Endothelial cell of umbilical vein (primary cell): ENCODE results near the gene MOCS1.

ENCODE experiments used
- CTCF ChIP-seq, 2 donors: IDR thresholded peaks; 1 replicate in 1 of 2; 2 replicates in 1 of 2; pipeline ENCODE4 v1.5.1; 2011; ENCODE audit warnings: low read length in 2 of 2, mild to moderate bottlenecking in 2 of 2, moderate library complexity in 2 of 2, control low read depth in 1 of 2, inconsistent platforms in 1 of 2, low read depth in 1 of 2; ENCODE audit not compliant: insufficient read depth in 1 of 2; ENCODE audit errors: extremely low read depth in 1 of 2
- GATA2 ChIP-seq: IDR thresholded peaks from 2 replicates; pipeline ENCODE4 v1.7.0; 2011; ENCODE audit warnings: low read depth, mild to moderate bottlenecking, moderate library complexity, mixed read lengths, low read length; ENCODE audit not compliant: insufficient read length, insufficient read depth
- MYC ChIP-seq: IDR thresholded peaks from one replicate; pipeline ENCODE4 v1.6.1; 2011; ENCODE audit warnings: mild to moderate bottlenecking, low read depth, low read length
- POLR2A ChIP-seq: IDR thresholded peaks from 2 replicates; pipeline ENCODE4 v1.6.1; 2012; ENCODE audit warnings: low read depth, mild to moderate bottlenecking, control low read depth, low read length
- POLR2AphosphoS5 ChIP-seq: IDR thresholded peaks from 2 replicates; pipeline ENCODE4 v1.6.1; 2012; ENCODE audit warnings: low read depth, mild to moderate bottlenecking, control low read depth, low read length, moderate library complexity; ENCODE audit not compliant: insufficient read depth

DNA sequence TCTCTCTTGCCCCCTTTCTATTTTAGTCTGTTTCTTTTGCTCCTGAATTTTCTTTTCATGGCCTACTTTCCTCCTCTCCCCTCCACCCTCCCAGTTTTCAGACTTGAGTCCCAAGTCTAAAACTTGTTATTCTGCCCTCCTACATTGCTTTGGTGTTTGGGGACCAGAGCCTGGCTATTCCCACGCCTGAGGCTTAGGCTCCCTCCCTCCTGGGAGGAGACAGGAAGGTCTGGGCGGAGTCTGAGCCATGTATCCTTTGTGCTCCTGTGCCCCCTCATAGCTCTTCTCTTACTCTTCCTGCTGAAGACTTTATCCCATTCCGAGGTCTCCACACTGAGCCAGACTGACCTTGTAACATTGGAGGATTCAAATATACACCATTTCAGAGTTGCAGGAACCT is 72.6 kb downstream of the MOCS1 start:
- TF ChIP-seq POLR2AphosphoS5, result no peak
- TF ChIP-seq CTCF (IDR thresholded peaks at IDR 0.05; ENCODE audit: extremely low read depth in 1 of 2, insufficient read depth in 1 of 2, low read depth in 1 of 2, low read length in 2 of 2), result no peak
- no peak for TF ChIP-seq MYC
- TF ChIP-seq POLR2A, result no peak
- TF ChIP-seq GATA2, result no peak
